ENCODE data around the gene LAMP2.

Gene LAMP2

DNA sequence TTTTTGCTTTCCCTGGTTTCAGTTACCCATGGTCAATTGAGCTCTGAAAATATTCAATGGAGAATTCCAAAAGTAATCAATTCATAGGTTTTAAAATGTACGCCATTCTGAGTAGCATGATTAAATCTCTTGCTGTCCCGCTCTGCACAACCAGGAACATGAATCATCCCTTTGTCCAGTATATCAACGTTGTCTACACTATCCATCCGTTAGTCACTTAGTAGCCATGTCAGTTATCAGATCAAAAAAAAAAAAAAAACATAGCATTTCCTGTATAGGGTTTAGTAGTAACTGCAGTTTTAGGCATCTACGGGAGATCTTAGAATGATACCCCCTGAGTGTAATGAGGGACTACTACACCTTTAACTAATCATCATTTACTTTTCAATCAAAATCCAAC lies 15.1 kb downstream of the LAMP2 start:
- TF ChIP-seq, protein P1, sequence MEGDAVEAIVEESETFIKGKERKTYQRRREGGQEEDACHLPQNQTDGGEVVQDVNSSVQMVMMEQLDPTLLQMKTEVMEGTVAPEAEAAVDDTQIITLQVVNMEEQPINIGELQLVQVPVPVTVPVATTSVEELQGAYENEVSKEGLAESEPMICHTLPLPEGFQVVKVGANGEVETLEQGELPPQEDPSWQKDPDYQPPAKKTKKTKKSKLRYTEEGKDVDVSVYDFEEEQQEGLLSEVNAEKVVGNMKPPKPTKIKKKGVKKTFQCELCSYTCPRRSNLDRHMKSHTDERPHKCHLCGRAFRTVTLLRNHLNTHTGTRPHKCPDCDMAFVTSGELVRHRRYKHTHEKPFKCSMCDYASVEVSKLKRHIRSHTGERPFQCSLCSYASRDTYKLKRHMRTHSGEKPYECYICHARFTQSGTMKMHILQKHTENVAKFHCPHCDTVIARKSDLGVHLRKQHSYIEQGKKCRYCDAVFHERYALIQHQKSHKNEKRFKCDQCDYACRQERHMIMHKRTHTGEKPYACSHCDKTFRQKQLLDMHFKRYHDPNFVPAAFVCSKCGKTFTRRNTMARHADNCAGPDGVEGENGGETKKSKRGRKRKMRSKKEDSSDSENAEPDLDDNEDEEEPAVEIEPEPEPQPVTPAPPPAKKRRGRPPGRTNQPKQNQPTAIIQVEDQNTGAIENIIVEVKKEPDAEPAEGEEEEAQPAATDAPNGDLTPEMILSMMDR (IDR thresholded peaks at IDR 0.05; ENCODE audit: unreplicated experiment in 3 of 3) = no peak
- H3K36me3 Mint-ChIP-seq (ENCODE audit: low read depth) = peaks cover 15% of the 10 kb centered on the region
- peaks cover 3% of the 10 kb centered on the region for H3K9me3 Mint-ChIP-seq
- peaks cover 18% of the 10 kb centered on the region for H3K4me1 Mint-ChIP-seq
- no peak overlapping the region for H3K27ac Mint-ChIP-seq
- no peak overlapping the region for H3K4me3 Mint-ChIP-seq
- H3K27me3 Mint-ChIP-seq (ENCODE audit: low read depth) = no peaks in the 10 kb centered on the region

DNA sequence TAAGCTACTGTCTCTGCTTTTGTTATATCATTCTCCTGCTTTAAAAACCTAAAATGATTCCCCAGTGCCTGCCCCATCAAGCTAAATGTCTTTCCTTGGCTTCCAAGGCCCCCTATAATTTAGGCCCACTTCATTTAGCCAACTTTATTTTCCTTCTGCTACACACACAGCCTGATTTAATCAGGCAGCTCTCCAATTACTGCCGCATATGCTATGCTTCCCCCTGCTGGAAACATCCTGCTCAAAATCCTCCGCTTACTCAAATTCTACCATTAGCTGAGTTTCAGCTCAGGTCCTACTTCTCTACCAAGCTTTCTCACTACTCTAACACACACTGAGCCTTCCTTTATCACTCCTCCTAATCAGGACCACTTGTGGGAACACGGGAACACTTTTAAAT lies 17.0 kb downstream of the LAMP2 start:
- Mint-ChIP-seq H3K27ac (no peak overlapping the region), H3K9me3 (peaks cover 3% of the 10 kb centered on the region), H3K4me1 (peaks cover 6% of the 10 kb centered on the region), H3K4me3 (no peak overlapping the region), H3K27me3 (ENCODE audit: low read depth) (no peaks in the 10 kb centered on the region), H3K36me3 (ENCODE audit: low read depth) (peaks cover 19% of the 10 kb centered on the region)
- TF ChIP-seq, protein P1 (IDR thresholded peaks at IDR 0.05; ENCODE audit: unreplicated experiment in 3 of 3) = peak; percentile 33 to 50 (median 46)

DNA sequence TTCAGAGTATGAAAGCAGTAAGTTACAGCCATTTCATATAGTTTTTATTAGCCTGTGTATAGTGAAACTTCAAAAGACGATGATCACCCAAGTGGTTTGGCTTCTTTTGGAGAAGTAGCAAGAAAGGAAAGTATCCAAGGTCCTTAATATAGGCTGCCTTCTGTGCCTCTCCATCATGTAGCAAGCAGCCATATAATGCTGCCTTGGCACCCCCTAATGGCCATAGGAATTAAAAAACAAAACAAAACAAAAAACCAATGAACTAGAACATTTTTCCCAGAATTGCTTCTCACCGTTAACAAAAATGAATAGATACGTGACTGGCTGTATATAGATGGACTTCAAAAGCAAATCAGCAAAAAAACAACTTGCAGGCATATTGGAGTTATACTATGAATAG lies 18.9 kb downstream of the LAMP2 start:
- no peaks in the 10 kb centered on the region for H3K27me3 Mint-ChIP-seq (ENCODE audit: low read depth)
- peaks cover 33% of the 10 kb centered on the region for H3K36me3 Mint-ChIP-seq (ENCODE audit: low read depth)
- H3K9me3 Mint-ChIP-seq = peaks cover 3% of the 10 kb centered on the region
- no peak overlapping the region for H3K4me3 Mint-ChIP-seq
- TF ChIP-seq, protein P1 (IDR thresholded peaks at IDR 0.05; ENCODE audit: unreplicated experiment in 3 of 3) = peak in 1 of 3 experiments; percentile 26
- H3K27ac Mint-ChIP-seq = no peak overlapping the region
- H3K4me1 Mint-ChIP-seq = peaks cover 10% of the 10 kb centered on the region

DNA sequence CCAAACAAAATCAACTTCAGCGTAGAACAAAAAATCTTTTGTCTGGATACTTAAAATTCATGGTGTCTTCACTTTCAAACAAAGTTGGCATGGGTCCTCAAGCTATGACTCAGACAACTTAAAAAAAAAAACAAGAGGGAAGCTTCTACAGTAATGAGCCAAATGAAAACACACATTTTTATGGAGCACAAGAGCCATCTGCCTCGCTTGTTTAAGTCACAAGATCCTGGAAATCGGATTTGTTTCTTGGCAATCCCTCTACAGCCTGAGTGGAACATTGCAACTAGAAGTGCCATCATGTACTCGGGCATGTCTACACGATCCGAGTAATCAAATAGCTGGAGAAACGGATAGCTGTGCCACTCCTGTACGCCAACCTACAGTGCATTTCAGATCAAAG lies 22.6 kb downstream of the LAMP2 start:
- Mint-ChIP-seq H3K27me3 (ENCODE audit: low read depth) (no peaks in the 10 kb centered on the region), H3K9me3 (no peaks in the 10 kb centered on the region), H3K4me1 (peaks cover 5% of the 10 kb centered on the region), H3K36me3 (ENCODE audit: low read depth) (peaks cover 39% of the 10 kb centered on the region), H3K27ac (peak overlapping the region in 1 of 3 experiments; percentile 56), H3K4me3 (no peak overlapping the region)
- TF ChIP-seq, protein P1 (IDR thresholded peaks at IDR 0.05; ENCODE audit: unreplicated experiment in 3 of 3) = no peak

DNA sequence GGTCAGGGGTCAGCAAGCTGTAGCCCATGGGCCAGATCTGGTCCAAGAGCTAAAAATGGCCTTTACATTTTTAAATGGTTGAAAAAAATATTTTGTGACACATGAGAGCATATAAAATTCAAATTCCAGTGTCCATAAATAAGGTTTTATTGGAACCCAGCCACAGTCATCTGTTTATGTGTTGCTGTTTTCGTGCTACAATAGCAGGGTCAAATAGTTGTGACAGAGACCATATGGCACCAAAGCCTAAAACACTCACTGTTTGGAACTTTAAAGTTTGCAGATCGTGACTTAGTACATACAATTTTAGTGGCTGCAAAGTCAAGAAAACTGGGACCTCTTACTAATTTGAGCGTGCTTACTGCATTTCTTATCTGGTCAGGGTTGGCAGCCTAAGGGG lies 29.2 kb downstream of the LAMP2 start:
- Mint-ChIP-seq H3K9me3 (no peaks in the 10 kb centered on the region), H3K4me1 (no peaks in the 10 kb centered on the region), H3K36me3 (ENCODE audit: low read depth) (peaks cover 32% of the 10 kb centered on the region), H3K27me3 (ENCODE audit: low read depth) (no peaks in the 10 kb centered on the region), H3K27ac (no peak overlapping the region), H3K4me3 (no peak overlapping the region)
- TF ChIP-seq, protein P1 (IDR thresholded peaks at IDR 0.05; ENCODE audit: unreplicated experiment in 3 of 3) = no peak

DNA sequence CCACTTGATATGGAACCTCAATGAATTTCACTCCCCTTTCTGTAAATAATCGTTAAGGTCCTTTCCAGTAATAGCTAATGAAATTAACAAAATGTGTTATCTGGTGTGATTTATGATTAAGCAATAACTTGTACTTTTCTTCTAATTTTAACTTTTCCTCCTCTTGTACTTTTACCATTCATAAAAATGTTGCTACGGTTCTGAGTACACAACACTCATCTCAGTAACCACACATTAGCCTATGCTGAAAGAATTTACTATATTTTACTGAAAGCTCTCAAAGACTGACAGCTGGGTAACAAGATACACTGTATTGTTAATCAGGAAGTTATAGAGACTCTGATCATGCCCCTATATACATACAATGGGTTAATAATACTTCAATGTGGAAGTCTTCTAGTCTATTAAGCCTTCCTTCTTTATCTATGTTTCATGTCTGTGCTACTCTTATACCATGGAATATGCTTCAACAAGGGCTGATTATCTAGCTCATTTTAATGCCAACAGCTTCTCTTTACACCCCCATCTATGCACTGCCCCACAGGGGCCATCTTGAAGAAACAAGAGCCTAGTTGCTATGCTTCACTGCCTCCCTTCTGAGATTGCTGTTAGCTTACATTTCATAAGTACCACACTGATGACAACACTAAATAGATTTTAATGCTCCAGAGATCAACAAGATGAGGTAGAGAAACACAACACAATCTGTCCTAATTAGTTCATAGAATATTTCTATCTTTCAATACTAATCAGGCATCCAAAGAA lies 39.1 kb downstream of the LAMP2 start:
- Mint-ChIP-seq H3K36me3 (ENCODE audit: low read depth) (peaks cover 11% of the 10 kb centered on the region), H3K9me3 (peaks cover 2% of the 10 kb centered on the region), H3K27ac (no peak overlapping the region), H3K27me3 (ENCODE audit: low read depth) (no peaks in the 10 kb centered on the region), H3K4me1 (peaks cover 5% of the 10 kb centered on the region), H3K4me3 (no peak overlapping the region)
- TF ChIP-seq, protein P1 (IDR thresholded peaks at IDR 0.05; ENCODE audit: unreplicated experiment in 3 of 3) = no peak
